NCI-H2171 treated with DMSO at 0.1 percent for 48 hours (cell line): ENCODE results near the gene SCN4A.

Experiments
- DNase-seq: peaks from one replicate; lab custom pipeline; 2025; lab: John Stamatoyannopoulos, UW

The SCN4A gene

GRCh38 chr17:63955232-63955631, 17.5 kb downstream of the SCN4A start:
- DNase-seq = no peak

GRCh38 chr17:63954402-63955063, 18.2 kb downstream of the SCN4A start:
- no peak for DNase-seq

GRCh38 chr17:63950940-63951907, 21.5 kb downstream of the SCN4A start:
- DNase-seq = no peak

- no peak for DNase-seq
Observed at GRCh38 chr17:63949576-63950250, 23.0 kb downstream of the SCN4A start.

GRCh38 chr17:63948521-63948920, 24.2 kb downstream of the SCN4A start:
- no peak for DNase-seq

- no peak for DNase-seq
Observed at GRCh38 chr17:63947711-63948330, 24.9 kb downstream of the SCN4A start.

GRCh38 chr17:63946440-63947363, 26.0 kb downstream of the SCN4A start:
- peak; percentile 16 for DNase-seq

- no peak for DNase-seq
Observed at GRCh38 chr17:63945784-63946439, 26.8 kb downstream of the SCN4A start.

- DNase-seq = no peak
Observed at GRCh38 chr17:63944736-63945499, 27.8 kb downstream of the SCN4A start.

- no peak for DNase-seq
Observed at GRCh38 chr17:63943745-63944144, 29.0 kb downstream of the SCN4A start.

GRCh38 chr17:63942309-63942985, 30.3 kb downstream of the SCN4A start:
- DNase-seq = no peak

GRCh38 chr17:63941751-63942150, 31.0 kb downstream of the SCN4A start:
- DNase-seq = no peak

GRCh38 chr17:63941162-63941561, 31.6 kb downstream of the SCN4A start:
- no peak for DNase-seq

- no peak for DNase-seq
Observed at GRCh38 chr17:63940584-63940983, 32.1 kb downstream of the SCN4A start.

GRCh38 chr17:63939884-63940283, 32.8 kb downstream of the SCN4A start:
- no peak for DNase-seq

- no peak for DNase-seq
Observed at GRCh38 chr17:63939401-63939800, 33.3 kb downstream of the SCN4A start.

- no peak for DNase-seq
Observed at GRCh38 chr17:63937920-63938319, 34.8 kb downstream of the SCN4A start.

- DNase-seq = no peak
Observed at GRCh38 chr17:63937319-63937718, 35.4 kb downstream of the SCN4A start.
